ENCODE measurements around the gene OR11H12.
"Not testable (repeated sequence)": the region's sequence is repeated elsewhere in the genome, so short reads cannot be mapped to it uniquely, and the experiment has no call there.

OR11H12 gene, protein sequence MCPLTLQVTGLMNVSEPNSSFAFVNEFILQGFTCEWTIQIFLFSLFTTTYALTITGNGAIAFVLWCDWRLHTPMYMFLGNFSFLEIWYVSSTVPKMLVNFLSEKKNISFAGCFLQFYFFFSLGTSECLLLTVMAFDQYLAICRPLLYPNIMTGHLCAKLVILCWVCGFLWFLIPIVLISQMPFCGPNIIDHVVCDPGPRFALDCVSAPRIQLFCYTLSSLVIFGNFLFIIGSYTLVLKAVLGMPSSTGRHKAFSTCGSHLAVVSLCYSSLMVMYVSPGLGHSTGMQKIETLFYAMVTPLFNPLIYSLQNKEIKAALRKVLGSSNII

DNA sequence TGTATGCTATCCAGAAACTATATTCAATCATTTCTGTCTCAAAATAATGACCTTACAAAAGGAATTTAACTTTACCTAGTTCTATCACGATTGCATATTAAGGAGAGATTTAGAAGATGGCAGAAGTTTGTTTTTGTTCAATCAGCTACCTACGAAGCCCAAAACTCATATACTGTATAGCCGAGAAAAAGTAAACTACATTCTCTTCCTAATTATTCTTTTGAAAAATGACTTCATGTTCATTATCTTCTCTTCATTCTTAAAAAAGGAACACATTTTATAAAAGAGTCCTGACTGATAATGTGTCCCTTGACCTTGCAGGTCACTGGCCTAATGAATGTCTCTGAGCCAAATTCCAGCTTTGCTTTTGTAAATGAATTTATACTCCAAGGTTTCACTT lies at the start of gene OR11H12:
Gene OR11H12 (plus strand): TSS at position 301 of the 400 bp plus-strand sequence. CDS start 0 bp downstream, at position 301.
- not testable (repeated sequence) for DNase-seq (ENCODE audit: low read depth)

GRCh38 chr14:18582908-18583307 lies 18.0 kb upstream of the OR11H12 start:
- not testable (repeated sequence) for DNase-seq (ENCODE audit: low read depth)

- not testable (repeated sequence) for DNase-seq (ENCODE audit: low read depth)
These were observed 25.8 kb downstream of the OR11H12 start for GRCh38 chr14:18626610-18627213.

DNA sequence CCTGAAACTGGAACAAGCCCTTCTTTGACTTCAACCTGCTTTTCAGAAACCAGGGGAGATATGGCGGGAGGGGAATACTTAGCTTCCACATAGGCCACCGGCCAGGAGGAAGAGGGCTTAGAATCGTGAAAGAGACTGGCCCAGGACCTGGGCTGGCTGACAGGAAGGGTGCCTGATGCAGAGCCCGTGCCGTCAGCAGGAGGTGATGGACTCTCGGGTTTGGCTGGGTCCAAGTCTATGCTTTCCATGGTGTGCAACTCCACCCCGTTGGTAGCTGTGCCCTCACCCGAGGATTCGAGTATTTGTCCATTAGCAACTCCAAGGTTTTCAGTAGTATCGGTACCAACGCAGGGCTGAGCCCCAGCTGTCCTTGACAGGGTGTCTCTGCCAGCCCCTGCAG lies 35.1 kb downstream of the OR11H12 start:
- DNase-seq (ENCODE audit: low read depth), result not testable (repeated sequence)

DNA sequence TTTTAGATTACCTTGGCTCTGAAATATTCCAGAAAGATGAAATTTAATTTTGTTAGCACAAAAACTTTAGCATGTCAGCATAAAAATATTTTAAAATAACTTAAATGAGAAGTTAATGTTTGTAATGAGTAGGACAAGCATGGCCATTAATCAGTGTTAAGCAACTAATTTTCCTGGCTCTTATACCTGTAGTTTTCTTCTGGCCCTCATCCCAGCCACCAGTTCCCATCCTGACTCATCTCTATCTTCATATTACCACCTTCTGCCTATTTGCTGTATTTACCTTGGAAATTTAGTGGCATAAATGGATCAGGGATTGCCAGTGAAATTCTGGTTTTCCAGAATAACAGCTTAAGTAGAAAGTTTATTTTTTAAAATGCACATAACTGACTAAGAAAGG lies 37.1 kb downstream of the OR11H12 start:
- DNase-seq (ENCODE audit: low read depth), result not testable (repeated sequence)

GRCh38 chr14:18638785-18639184 lies 37.9 kb downstream of the OR11H12 start:
- DNase-seq (ENCODE audit: low read depth), result not testable (repeated sequence)

DNA sequence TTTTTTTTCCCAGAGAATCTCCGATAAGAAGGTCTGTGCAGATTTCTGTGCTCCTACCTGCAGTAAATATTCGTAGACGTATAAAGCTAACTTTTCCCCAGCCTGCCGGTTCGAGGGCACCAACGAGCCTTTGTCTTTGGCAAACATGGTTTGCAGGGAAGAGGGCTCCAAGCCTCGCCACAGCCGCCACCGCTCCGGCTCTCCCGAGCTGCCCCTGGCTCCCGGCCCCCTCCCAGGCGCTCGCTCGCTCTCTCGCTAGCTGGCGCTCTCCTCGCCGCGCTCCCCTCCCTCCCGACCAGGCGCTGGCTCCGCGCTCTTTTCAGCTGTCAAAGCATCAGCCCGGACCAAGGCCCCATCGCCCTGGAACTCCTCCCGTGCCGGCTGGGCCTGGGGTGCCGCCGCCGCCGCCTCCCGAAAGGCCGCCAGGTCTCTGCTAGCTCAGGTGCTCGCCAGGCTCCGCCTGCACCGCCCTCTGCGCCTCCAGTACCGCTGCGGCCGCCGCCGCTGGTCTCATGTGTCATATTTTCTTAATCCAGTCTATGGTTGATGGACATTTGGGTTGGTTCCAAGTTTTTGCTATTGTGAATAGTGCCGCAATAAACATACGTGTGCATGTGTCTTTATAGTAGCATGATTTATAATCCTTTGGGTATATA lies 45.3 kb downstream of the OR11H12 start:
- not testable (repeated sequence) for DNase-seq (ENCODE audit: low read depth)
